IMR-90 (cell line): ENCODE results near the gene PDCD11. TPM values are rescaled to one million over a fixed set of nuclear protein-coding genes. Genes with fewer than 3 reads are reported as not detected.

Experiments used
- ATAC-seq: fragments of 200-7000 bp; cut with Tn5 transposase; 2 replicates; pipeline ENCODE4 v1.9.1; 2020; ENCODE audit warnings: low read depth, mild to moderate bottlenecking, moderate library complexity
- BruUV-seq: library from RNA; stranded (reverse); fragments of 400-500 nt; replicated peaks from 2 replicates; lab custom pipeline; 2021; lab: Mats Ljungman, UMichigan
- CTCF ChIA-PET: fragments of 300-600 bp; formaldehyde crosslinking; extraction: SDS; loops from one replicate; lab custom pipeline; 2021; ENCODE audit warnings: antibody characterized with exemption; lab: Yijun Ruan, JAX
- POLR2A ChIA-PET: fragments of 300-600 bp; sonication (Branson Sonifier 250); formaldehyde crosslinking; loops from one replicate; lab custom pipeline; 2022; ENCODE audit warnings: antibody characterized with exemption; ENCODE audit not compliant: unreplicated experiment; lab: Charles Lee
- DNase-seq: peaks from one replicate; pipeline ENCODE4 v3.0.0; 2013
- H2AFZ ChIP-seq: replicated peaks from 2 replicates; pipeline ENCODE3; 2013; ENCODE audit warnings: low read length, mild to moderate bottlenecking; ENCODE audit not compliant: poor library complexity
- H2AK5ac ChIP-seq: 2 replicates; pipeline ENCODE4 v1.6.1; 2013; ENCODE audit warnings: low read depth, low read length, inconsistent platforms
- H2AK9ac ChIP-seq: replicated peaks from 2 replicates; pipeline ENCODE3; 2013; ENCODE audit warnings: mild to moderate bottlenecking, low read depth, low read length, moderate library complexity; ENCODE audit not compliant: poor library complexity
- H2BK120ac ChIP-seq: 2 replicates; pipeline ENCODE4 v1.6.1; 2013; ENCODE audit warnings: low read depth, low read length, inconsistent platforms
- H2BK15ac ChIP-seq: 3 replicates; pipeline ENCODE4 v1.6.1; 2013; ENCODE audit warnings: low read depth, low read length, inconsistent platforms
- H2BK20ac ChIP-seq: 2 replicates; pipeline ENCODE4 v1.6.1; 2013; ENCODE audit warnings: low read depth, mild to moderate bottlenecking, inconsistent platforms, low read length, moderate library complexity
- H2BK5ac ChIP-seq: 2 replicates; pipeline ENCODE4 v1.6.1; 2013; ENCODE audit warnings: mild to moderate bottlenecking, low read depth, low read length, inconsistent platforms; ENCODE audit not compliant: poor library complexity, severe bottlenecking
- H3K14ac ChIP-seq: replicated peaks from 2 replicates; pipeline ENCODE4 v1.6.1; 2013; ENCODE audit warnings: low read depth, low read length, inconsistent platforms
- H3K18ac ChIP-seq: 2 replicates; pipeline ENCODE4 v1.6.1; 2013; ENCODE audit warnings: low read depth, low read length, control low read depth
- H3K23ac ChIP-seq: 2 replicates; pipeline ENCODE4 v1.6.1; 2013; ENCODE audit warnings: low read depth, low read length, inconsistent platforms
- H3K27ac ChIP-seq: 2 replicates; pipeline ENCODE4 v1.5.1; 2013; ENCODE audit warnings: mild to moderate bottlenecking, control low read depth, low read length; ENCODE audit not compliant: insufficient read depth
- H3K27me3 ChIP-seq: 2 replicates; pipeline ENCODE4 v1.6.1; 2013; ENCODE audit warnings: low read length; ENCODE audit not compliant: control insufficient read depth, insufficient read depth
- H3K36me3 ChIP-seq: 2 replicates; pipeline ENCODE4 v1.6.1; 2013; ENCODE audit warnings: low read length, mixed read lengths; ENCODE audit not compliant: control insufficient read depth, insufficient read depth
- H3K4ac ChIP-seq: 2 replicates; pipeline ENCODE4 v1.6.1; 2013; ENCODE audit warnings: low read depth, low read length, inconsistent platforms
- H3K4me1 ChIP-seq: 2 replicates; pipeline ENCODE4 v1.6.1; 2013; ENCODE audit warnings: low read length, mixed read lengths; ENCODE audit not compliant: control insufficient read depth, insufficient read depth
- H3K4me2 ChIP-seq: 2 replicates; pipeline ENCODE4 v1.6.1; 2013; ENCODE audit warnings: low read depth, mild to moderate bottlenecking, control low read depth, low read length, moderate library complexity
- H3K4me3 ChIP-seq: 2 replicates; pipeline ENCODE4 v1.5.1; 2013; ENCODE audit warnings: low read depth, mild to moderate bottlenecking, control low read depth, low read length, moderate library complexity; ENCODE audit not compliant: insufficient read depth
- H3K56ac ChIP-seq: 2 replicates; pipeline ENCODE4 v1.6.1; 2013; ENCODE audit warnings: low read length, inconsistent platforms; ENCODE audit not compliant: insufficient read depth; ENCODE audit errors: extremely low read depth
- H3K79me1 ChIP-seq, 2 experiments: 2 replicates each; pipeline ENCODE4 v1.6.1; 2013; ENCODE audit warnings: low read length in 2 of 2, inconsistent platforms in 1 of 2, low read depth in 1 of 2
- H3K9ac ChIP-seq: 2 replicates; pipeline ENCODE4 v1.6.1; 2013; ENCODE audit warnings: low read depth, low read length, control low read depth
- H3K9me1 ChIP-seq: 2 replicates; pipeline ENCODE4 v1.6.1; 2013; ENCODE audit warnings: low read length, inconsistent platforms; ENCODE audit not compliant: insufficient read depth
- H3K9me3 ChIP-seq: 2 replicates; pipeline ENCODE4 v1.6.1; 2013; ENCODE audit warnings: low read length; ENCODE audit not compliant: control insufficient read depth, insufficient read depth
- H4K20me1 ChIP-seq: 2 replicates; pipeline ENCODE4 v1.6.1; 2013; ENCODE audit warnings: low read length, inconsistent platforms; ENCODE audit not compliant: insufficient read depth
- H4K5ac ChIP-seq: 2 replicates; pipeline ENCODE4 v1.6.1; 2013; ENCODE audit warnings: mild to moderate bottlenecking, low read depth, low read length, control low read depth
- H4K8ac ChIP-seq, 2 experiments: 2 replicates each; pipeline ENCODE4 v1.6.1; 2013; ENCODE audit warnings: low read depth in 2 of 2, low read length in 2 of 2, control low read depth in 1 of 2, inconsistent platforms in 1 of 2
- H4K91ac ChIP-seq: 2 replicates; pipeline ENCODE4 v1.6.1; 2013; ENCODE audit warnings: low read depth, low read length, inconsistent platforms; ENCODE audit not compliant: insufficient read depth
- CHD1 ChIP-seq: IDR thresholded peaks from 2 replicates; pipeline ENCODE4 v1.6.1; 2012; ENCODE audit warnings: low read depth, low read length, improper control_type of control experiment
- MAZ ChIP-seq: IDR thresholded peaks from 2 replicates; pipeline ENCODE4 v1.6.1; 2012; ENCODE audit warnings: low read depth, mild to moderate bottlenecking, low read length, improper control_type of control experiment, moderate library complexity, borderline replicate concordance
- RAD21 ChIP-seq: IDR thresholded peaks from 2 replicates; pipeline ENCODE4 v1.6.1; 2012; ENCODE audit warnings: low read length, improper control_type of control experiment
- USF2 ChIP-seq: fragments of 150-350 bp; IDR thresholded peaks from 2 replicates; pipeline ENCODE4 v1.6.1; 2017; ENCODE audit warnings: mild to moderate bottlenecking, antibody characterized with exemption, low read length, low read depth
- WGBS, 2 experiments: methylation state at CpG; one replicate each; pipeline versions ENCODE4 v1.1.5 to v1.1.7; 2013; ENCODE audit warnings: missing lambda C conversion rate in 2 of 2; ENCODE audit not compliant: insufficient read length in 1 of 2; ENCODE audit errors: extremely low coverage in 2 of 2; 5-methylcytosine and 5-hydroxymethylcytosine counted together
- dilution Hi-C: fragments of 300-500 bp; cut with HindIII; formaldehyde crosslinking; loops from one replicate; pipeline ENCODE4 v1.14.3; 2018; ENCODE audit warnings: low sequenced_read_pairs; ENCODE audit not compliant: unreplicated experiment
- in situ Hi-C: fragments of 300-500 bp; cut with MboI; formaldehyde crosslinking; loops from 3 replicates; pipeline ENCODE4 v1.14.3; 2019; ENCODE audit warnings: low sequenced_read_pairs, inconsistent platforms, mixed read lengths
- intact Hi-C: fragments of 100-400 bp; cut with micrococcal nuclease; formaldehyde crosslinking; loops from 2 replicates; pipeline ENCODE4 v1.10.0; 2022
- polyA plus RNA-seq, 3 experiments: library from polyadenylated mRNA; depleted of rRNA; stranded (reverse); fragments of >200 nt; gene quantifications; 2 replicates each; pipeline ENCODE4 v1.2.3, GENCODE V29; 2012; ENCODE audit warnings: low replicate concordance in 1 of 3
- total RNA-seq: library from RNA; depleted of rRNA; stranded (reverse); fragments of >200 nt; gene quantifications from 2 replicates; pipeline ENCODE4 v1.2.3, GENCODE V29; 2012
- TF ChIP-seq, protein P1 (sequence below): fragments of 150-350 bp; IDR thresholded peaks from 2 replicates; pipeline ENCODE4 v1.6.1; 2016; ENCODE audit warnings: low read depth, mild to moderate bottlenecking, low read length, moderate library complexity, borderline replicate concordance
- TF ChIP-seq, protein P2 (sequence below): conservative IDR thresholded peaks from 2 replicates; pipeline ENCODE4 v1.5.1; 2012; ENCODE audit warnings: mild to moderate bottlenecking, low read depth, low read length, improper control_type of control experiment

The PDCD11 gene
- total and polyA plus RNA-seq, 2 of the 4 experiments (the other 2 are of a cell fraction), result 20.4 to 56.8 TPM

DNA sequence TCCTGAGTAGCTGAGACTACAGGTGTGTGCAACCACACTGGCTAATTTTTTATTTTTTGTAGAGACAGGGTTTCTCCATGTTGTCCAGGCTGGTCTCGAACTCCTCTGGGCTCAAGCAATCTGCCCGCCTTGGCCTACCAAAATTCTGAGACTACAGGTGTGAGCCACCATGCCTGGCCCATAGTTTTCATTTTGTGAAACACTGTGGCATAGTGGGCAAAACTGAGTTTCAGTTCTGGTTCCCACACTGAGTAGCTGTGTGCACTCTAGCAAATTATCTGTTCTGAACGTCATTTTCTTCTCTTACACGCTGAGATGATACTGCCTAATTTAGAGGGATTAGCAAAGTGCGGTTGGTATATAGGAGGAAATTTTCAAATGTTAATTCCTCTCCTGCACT lies 13.7 kb upstream of the PDCD11 start:
- no peak overlapping the region for H3K9ac ChIP-seq
- no peak overlapping the region for H2BK120ac ChIP-seq
- H3K23ac ChIP-seq, result no peak overlapping the region
- H3K18ac ChIP-seq, result no peak overlapping the region
- POLR2A ChIA-PET, result no interaction called here
- no peak overlapping the region for H3K14ac ChIP-seq
- no peak overlapping the region for H3K4me2 ChIP-seq
- WGBS, 2 experiments, result 93% methylated on average over 2 of the region's 5 CpGs; no CpG with 5 or more reads in 1 of the 2 experiments
- H3K27me3 ChIP-seq, result no peaks in the 10 kb centered on the region
- no peaks in the 10 kb centered on the region for H3K9me1 ChIP-seq
- no peak overlapping the region for H2AK9ac ChIP-seq
- ATAC-seq, result no peak
- H2AK5ac ChIP-seq, result no peak overlapping the region
- H3K4ac ChIP-seq, result no peak overlapping the region
- no peak overlapping the region for H2BK20ac ChIP-seq
- H3K79me1 ChIP-seq, result no peaks in the 10 kb centered on the region
- BruUV-seq, result no TSS peak
- in situ Hi-C loops (no loop called here), dilution Hi-C loops (no loop called here), intact Hi-C loops (no loop called here)
- H3K56ac ChIP-seq, result no peak overlapping the region
- no peak overlapping the region for H4K5ac ChIP-seq
- no peak overlapping the region for H4K8ac ChIP-seq
- no peaks in the 10 kb centered on the region for H4K20me1 ChIP-seq
- CTCF ChIA-PET, result no interaction called here
- no peak overlapping the region for H2BK15ac ChIP-seq
- no peaks in the 10 kb centered on the region for H3K9me3 ChIP-seq
- DNase-seq, result no peak
- TF ChIP-seq RAD21, result no peak
- TF ChIP-seq CHD1, result no peak
- TF ChIP-seq, protein P1, sequence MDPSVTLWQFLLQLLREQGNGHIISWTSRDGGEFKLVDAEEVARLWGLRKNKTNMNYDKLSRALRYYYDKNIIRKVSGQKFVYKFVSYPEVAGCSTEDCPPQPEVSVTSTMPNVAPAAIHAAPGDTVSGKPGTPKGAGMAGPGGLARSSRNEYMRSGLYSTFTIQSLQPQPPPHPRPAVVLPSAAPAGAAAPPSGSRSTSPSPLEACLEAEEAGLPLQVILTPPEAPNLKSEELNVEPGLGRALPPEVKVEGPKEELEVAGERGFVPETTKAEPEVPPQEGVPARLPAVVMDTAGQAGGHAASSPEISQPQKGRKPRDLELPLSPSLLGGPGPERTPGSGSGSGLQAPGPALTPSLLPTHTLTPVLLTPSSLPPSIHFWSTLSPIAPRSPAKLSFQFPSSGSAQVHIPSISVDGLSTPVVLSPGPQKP, result no peak
- TF ChIP-seq, protein P2, sequence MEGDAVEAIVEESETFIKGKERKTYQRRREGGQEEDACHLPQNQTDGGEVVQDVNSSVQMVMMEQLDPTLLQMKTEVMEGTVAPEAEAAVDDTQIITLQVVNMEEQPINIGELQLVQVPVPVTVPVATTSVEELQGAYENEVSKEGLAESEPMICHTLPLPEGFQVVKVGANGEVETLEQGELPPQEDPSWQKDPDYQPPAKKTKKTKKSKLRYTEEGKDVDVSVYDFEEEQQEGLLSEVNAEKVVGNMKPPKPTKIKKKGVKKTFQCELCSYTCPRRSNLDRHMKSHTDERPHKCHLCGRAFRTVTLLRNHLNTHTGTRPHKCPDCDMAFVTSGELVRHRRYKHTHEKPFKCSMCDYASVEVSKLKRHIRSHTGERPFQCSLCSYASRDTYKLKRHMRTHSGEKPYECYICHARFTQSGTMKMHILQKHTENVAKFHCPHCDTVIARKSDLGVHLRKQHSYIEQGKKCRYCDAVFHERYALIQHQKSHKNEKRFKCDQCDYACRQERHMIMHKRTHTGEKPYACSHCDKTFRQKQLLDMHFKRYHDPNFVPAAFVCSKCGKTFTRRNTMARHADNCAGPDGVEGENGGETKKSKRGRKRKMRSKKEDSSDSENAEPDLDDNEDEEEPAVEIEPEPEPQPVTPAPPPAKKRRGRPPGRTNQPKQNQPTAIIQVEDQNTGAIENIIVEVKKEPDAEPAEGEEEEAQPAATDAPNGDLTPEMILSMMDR, result no peak
- no peak for TF ChIP-seq MAZ
- no peak for TF ChIP-seq USF2
- H3K4me1 ChIP-seq, result no peaks in the 10 kb centered on the region
- H2BK5ac ChIP-seq, result no peak overlapping the region
- H3K4me3 ChIP-seq, result no peak overlapping the region
- no peak overlapping the region for H4K91ac ChIP-seq
- peaks cover 14% of the 10 kb centered on the region for H3K36me3 ChIP-seq
- H2AFZ ChIP-seq, result no peak overlapping the region
- H3K27ac ChIP-seq, result no peak overlapping the region
